K562 (cell line): ENCODE results near the gene FOXK2. TPM values are rescaled to one million over a fixed set of nuclear protein-coding genes. Genes with fewer than 3 reads are reported as not detected.

Experiments
- BDP1 ChIP-seq: IDR thresholded peaks from 3 replicates; pipeline ENCODE4 v1.6.1; 2011; ENCODE audit not compliant: insufficient read length, insufficient read depth
- CHD1 ChIP-seq: fragments of 200-600 bp; sonication (generic); IDR thresholded peaks from one replicate; pipeline ENCODE4 v1.6.1; 2012; ENCODE audit warnings: mild to moderate bottlenecking, moderate library complexity, low read length, inconsistent platforms
- CREBBP ChIP-seq: IDR thresholded peaks from one replicate; pipeline ENCODE4 v1.6.1; 2012; ENCODE audit warnings: low read depth, mild to moderate bottlenecking, control low read depth, inconsistent platforms, low read length
- FOSL1 ChIP-seq: fragments of 200-800 bp; sonication (Bioruptor generic); conservative IDR thresholded peaks from 2 replicates; pipeline ENCODE4 v1.6.1; 2016; ENCODE audit warnings: missing genetic modification characterization, missing compliant biosample characterization
- LCOR ChIP-seq: sonication (generic); formaldehyde crosslinking; IDR thresholded peaks from 2 replicates; pipeline ENCODE4 v1.8.0; 2022; ENCODE audit warnings: mild to moderate bottlenecking, missing genetic modification reagents
- NFATC3 ChIP-seq: fragments of 450-650 bp; IDR thresholded peaks from 2 replicates; pipeline ENCODE4 v1.6.1; 2017; ENCODE audit warnings: mild to moderate bottlenecking
- PHF21A ChIP-seq: fragments of 450-650 bp; IDR thresholded peaks from 2 replicates; pipeline ENCODE4 v1.6.1; 2017; ENCODE audit warnings: low read depth, borderline replicate concordance
- POLR3A ChIP-seq: IDR thresholded peaks from 2 replicates; pipeline ENCODE4 v1.6.1; 2011; ENCODE audit warnings: borderline replicate concordance, mild to moderate bottlenecking, moderate library complexity; ENCODE audit not compliant: insufficient read length, insufficient read depth; ENCODE audit errors: extremely low read depth
- ZBTB1 ChIP-seq: sonication (generic); formaldehyde crosslinking; IDR thresholded peaks from 2 replicates; pipeline ENCODE4 v1.8.1; 2023; ENCODE audit warnings: missing genetic modification reagents, low read depth, mild to moderate bottlenecking, borderline replicate concordance
- ZC3H11A ChIP-seq: IDR thresholded peaks from 2 replicates; pipeline ENCODE4 v1.6.1; 2012; ENCODE audit warnings: low read depth, low read length, improper control_type of control experiment
- ZNF324 ChIP-seq: fragments of 250-450 bp; sonication (Bioruptor Pico); IDR thresholded peaks from 2 replicates; pipeline ENCODE4 v1.4.0; 2020; ENCODE audit warnings: mild to moderate bottlenecking
- polyA plus RNA-seq, 8 experiments: library from polyadenylated mRNA; depleted of rRNA in 4 of 8; stranded (reverse) in 5 of 8; unstranded in 3 of 8; fragments of >200 nt; fragmentation: Nextera tagmentation in 2 of 8; fragmentation: Illumina TruSeq in 1 of 8; extraction: Ambion mirVana in 2 of 8; extraction: Trizol in 1 of 8; gene quantifications; 2 replicates each; pipeline versions ENCODE4 v1.2.1 to v1.2.3, GENCODE V29; 2011 to 2014; ENCODE audit warnings: inconsistent platforms in 1 of 8, missing spikeins in 1 of 8
- total RNA-seq, 7 experiments: library from RNA; depleted of rRNA in 6 of 7; stranded (reverse); fragments of >200 nt in 6 of 7; fragmentation: Illumina TruSeq in 2 of 7; extraction: Trizol in 2 of 7; gene quantifications; 2 replicates each; pipeline versions ENCODE4 v1.2.1 to v1.2.3, GENCODE V29; 2011 to 2021; ENCODE audit warnings: low replicate concordance in 1 of 7
- TF ChIP-seq, protein P1 (sequence below): fragments of 450-650 bp; IDR thresholded peaks from 2 replicates; pipeline ENCODE4 v1.6.1; 2016
- TF ChIP-seq, protein P2 (sequence below), 2 experiments: fragments of 200-800 bp in 1 of 2; sonication (Bioruptor generic) in 1 of 2; sonication (generic) in 1 of 2; formaldehyde crosslinking in 1 of 2; IDR thresholded peaks in 1 of 2; conservative IDR thresholded peaks in 1 of 2; 2 replicates each; pipeline versions ENCODE4 v1.5.0 to v1.6.1; 2016 to 2020; ENCODE audit warnings: missing compliant biosample characterization in 1 of 2, missing genetic modification characterization in 1 of 2, missing genetic modification reagents in 1 of 2
- TF ChIP-seq, protein P3 (sequence below), 2 experiments: fragments of 150-350 bp in 1 of 2; IDR thresholded peaks; 2 replicates each; pipeline ENCODE4 v1.6.1; 2012 to 2016; ENCODE audit warnings: low read depth in 2 of 2, low read length in 2 of 2, mild to moderate bottlenecking in 1 of 2, moderate library complexity in 1 of 2
- TF ChIP-seq, protein P4 (sequence below), 3 experiments: fragments of 200-800 bp in 1 of 3; fragments of 250-450 bp in 1 of 3; fragments of 450-650 bp in 1 of 3; sonication (Bioruptor Pico) in 1 of 3; sonication (Bioruptor generic) in 1 of 3; formaldehyde crosslinking in 1 of 3; IDR thresholded peaks; 2 replicates each; pipeline versions ENCODE4 v1.6.1 to v1.8.0; 2016 to 2022; ENCODE audit warnings: mild to moderate bottlenecking in 2 of 3, missing genetic modification characterization in 2 of 3, missing compliant biosample characterization in 1 of 3, moderate library complexity in 1 of 3
- TF ChIP-seq, protein P5 (sequence below): fragments of 450-650 bp; IDR thresholded peaks from one replicate; pipeline ENCODE4 v1.6.1; 2018; ENCODE audit warnings: mild to moderate bottlenecking, moderate library complexity; ENCODE audit not compliant: partially characterized antibody

The FOXK2 gene
- total and polyA plus RNA-seq, 9 of the 15 experiments (the other 6 are each of a cell fraction or from before 2014, with no cell fraction given) = 3.0 to 86.0 (median 44.1) TPM

DNA sequence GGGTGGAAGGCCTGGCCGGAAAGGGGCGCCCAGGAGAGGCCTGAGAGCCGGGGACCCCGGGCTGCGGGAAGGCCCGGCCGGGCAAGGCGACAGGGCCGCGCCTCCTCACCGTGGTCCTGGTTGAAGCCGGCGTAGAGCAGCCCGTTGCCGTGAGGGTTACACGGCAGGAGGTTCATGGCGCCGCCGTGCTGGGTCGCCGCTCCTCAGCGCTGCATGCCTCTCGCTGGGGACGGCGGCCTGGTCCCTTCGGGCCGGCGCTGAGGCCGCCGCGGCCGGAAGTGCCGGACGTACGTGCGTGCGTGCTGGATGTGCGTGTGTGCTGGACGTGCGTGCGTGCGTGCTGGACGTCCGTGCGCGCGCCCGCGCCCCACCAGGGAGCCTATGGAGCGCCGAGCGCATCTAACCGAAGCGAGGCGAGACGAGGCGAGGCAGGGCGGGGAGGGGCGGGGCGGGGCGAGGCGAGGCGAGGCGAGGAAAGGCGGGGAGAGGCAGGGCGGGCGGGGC, 128.7 kb downstream of the FOXK2 start, which contains the start of gene WDR45B (continued):
- TF ChIP-seq, protein P1, sequence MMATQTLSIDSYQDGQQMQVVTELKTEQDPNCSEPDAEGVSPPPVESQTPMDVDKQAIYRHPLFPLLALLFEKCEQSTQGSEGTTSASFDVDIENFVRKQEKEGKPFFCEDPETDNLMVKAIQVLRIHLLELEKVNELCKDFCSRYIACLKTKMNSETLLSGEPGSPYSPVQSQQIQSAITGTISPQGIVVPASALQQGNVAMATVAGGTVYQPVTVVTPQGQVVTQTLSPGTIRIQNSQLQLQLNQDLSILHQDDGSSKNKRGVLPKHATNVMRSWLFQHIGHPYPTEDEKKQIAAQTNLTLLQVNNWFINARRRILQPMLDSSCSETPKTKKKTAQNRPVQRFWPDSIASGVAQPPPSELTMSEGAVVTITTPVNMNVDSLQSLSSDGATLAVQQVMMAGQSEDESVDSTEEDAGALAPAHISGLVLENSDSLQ = peak; percentile 61
- TF ChIP-seq FOSL1 (tag) (no peak), POLR3A (no peak), PHF21A (no peak), CHD1 (no peak), ZBTB1 (peak; percentile 36; the same call in 1 of the 2 replicates), NFATC3 (no peak), CREBBP (no peak), ZNF324 (CRISPR knock-in tag) (no peak), BDP1 (no peak), ZC3H11A (no peak), LCOR (no peak)
- TF ChIP-seq, protein P2, sequence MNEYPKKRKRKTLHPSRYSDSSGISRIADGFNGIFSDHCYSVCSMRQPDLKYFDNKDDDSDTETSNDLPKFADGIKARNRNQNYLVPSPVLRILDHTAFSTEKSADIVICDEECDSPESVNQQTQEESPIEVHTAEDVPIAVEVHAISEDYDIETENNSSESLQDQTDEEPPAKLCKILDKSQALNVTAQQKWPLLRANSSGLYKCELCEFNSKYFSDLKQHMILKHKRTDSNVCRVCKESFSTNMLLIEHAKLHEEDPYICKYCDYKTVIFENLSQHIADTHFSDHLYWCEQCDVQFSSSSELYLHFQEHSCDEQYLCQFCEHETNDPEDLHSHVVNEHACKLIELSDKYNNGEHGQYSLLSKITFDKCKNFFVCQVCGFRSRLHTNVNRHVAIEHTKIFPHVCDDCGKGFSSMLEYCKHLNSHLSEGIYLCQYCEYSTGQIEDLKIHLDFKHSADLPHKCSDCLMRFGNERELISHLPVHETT (CRISPR knock-in tag; conservative IDR thresholded peaks at IDR 0.05 in 1 of 2, IDR thresholded peaks at IDR 0.05 in 1 of 2) = peak in 1 of 2 experiments; percentile 89; a peak in 2 of 4 replicates
- TF ChIP-seq, protein P3, sequence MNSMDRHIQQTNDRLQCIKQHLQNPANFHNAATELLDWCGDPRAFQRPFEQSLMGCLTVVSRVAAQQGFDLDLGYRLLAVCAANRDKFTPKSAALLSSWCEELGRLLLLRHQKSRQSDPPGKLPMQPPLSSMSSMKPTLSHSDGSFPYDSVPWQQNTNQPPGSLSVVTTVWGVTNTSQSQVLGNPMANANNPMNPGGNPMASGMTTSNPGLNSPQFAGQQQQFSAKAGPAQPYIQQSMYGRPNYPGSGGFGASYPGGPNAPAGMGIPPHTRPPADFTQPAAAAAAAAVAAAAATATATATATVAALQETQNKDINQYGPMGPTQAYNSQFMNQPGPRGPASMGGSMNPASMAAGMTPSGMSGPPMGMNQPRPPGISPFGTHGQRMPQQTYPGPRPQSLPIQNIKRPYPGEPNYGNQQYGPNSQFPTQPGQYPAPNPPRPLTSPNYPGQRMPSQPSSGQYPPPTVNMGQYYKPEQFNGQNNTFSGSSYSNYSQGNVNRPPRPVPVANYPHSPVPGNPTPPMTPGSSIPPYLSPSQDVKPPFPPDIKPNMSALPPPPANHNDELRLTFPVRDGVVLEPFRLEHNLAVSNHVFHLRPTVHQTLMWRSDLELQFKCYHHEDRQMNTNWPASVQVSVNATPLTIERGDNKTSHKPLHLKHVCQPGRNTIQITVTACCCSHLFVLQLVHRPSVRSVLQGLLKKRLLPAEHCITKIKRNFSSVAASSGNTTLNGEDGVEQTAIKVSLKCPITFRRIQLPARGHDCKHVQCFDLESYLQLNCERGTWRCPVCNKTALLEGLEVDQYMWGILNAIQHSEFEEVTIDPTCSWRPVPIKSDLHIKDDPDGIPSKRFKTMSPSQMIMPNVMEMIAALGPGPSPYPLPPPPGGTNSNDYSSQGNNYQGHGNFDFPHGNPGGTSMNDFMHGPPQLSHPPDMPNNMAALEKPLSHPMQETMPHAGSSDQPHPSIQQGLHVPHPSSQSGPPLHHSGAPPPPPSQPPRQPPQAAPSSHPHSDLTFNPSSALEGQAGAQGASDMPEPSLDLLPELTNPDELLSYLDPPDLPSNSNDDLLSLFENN (IDR thresholded peaks at IDR 0.05; ENCODE audit: low read depth in 2 of 2, low read length in 2 of 2) = peak in 1 of 2 experiments; percentile 89; a peak in 2 of 4 replicates
- TF ChIP-seq, protein P4, sequence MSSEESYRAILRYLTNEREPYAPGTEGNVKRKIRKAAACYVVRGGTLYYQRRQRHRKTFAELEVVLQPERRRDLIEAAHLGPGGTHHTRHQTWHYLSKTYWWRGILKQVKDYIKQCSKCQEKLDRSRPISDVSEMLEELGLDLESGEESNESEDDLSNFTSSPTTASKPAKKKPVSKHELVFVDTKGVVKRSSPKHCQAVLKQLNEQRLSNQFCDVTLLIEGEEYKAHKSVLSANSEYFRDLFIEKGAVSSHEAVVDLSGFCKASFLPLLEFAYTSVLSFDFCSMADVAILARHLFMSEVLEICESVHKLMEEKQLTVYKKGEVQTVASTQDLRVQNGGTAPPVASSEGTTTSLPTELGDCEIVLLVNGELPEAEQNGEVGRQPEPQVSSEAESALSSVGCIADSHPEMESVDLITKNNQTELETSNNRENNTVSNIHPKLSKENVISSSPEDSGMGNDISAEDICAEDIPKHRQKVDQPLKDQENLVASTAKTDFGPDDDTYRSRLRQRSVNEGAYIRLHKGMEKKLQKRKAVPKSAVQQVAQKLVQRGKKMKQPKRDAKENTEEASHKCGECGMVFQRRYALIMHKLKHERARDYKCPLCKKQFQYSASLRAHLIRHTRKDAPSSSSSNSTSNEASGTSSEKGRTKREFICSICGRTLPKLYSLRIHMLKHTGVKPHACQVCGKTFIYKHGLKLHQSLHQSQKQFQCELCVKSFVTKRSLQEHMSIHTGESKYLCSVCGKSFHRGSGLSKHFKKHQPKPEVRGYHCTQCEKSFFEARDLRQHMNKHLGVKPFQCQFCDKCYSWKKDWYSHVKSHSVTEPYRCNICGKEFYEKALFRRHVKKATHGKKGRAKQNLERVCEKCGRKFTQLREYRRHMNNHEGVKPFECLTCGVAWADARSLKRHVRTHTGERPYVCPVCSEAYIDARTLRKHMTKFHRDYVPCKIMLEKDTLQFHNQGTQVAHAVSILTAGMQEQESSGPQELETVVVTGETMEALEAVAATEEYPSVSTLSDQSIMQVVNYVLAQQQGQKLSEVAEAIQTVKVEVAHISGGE (CRISPR knock-in tag; IDR thresholded peaks at IDR 0.05) = peak in 1 of 3 experiments; percentile 72; a peak in 2 of 6 replicates
- TF ChIP-seq, protein P5, sequence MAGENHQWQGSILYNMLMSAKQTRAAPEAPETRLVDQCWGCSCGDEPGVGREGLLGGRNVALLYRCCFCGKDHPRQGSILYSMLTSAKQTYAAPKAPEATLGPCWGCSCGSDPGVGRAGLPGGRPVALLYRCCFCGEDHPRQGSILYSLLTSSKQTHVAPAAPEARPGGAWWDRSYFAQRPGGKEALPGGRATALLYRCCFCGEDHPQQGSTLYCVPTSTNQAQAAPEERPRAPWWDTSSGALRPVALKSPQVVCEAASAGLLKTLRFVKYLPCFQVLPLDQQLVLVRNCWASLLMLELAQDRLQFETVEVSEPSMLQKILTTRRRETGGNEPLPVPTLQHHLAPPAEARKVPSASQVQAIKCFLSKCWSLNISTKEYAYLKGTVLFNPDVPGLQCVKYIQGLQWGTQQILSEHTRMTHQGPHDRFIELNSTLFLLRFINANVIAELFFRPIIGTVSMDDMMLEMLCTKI = no peak
